ENCODE data around the gene BTN1A1.

Gene BTN1A1, protein sequence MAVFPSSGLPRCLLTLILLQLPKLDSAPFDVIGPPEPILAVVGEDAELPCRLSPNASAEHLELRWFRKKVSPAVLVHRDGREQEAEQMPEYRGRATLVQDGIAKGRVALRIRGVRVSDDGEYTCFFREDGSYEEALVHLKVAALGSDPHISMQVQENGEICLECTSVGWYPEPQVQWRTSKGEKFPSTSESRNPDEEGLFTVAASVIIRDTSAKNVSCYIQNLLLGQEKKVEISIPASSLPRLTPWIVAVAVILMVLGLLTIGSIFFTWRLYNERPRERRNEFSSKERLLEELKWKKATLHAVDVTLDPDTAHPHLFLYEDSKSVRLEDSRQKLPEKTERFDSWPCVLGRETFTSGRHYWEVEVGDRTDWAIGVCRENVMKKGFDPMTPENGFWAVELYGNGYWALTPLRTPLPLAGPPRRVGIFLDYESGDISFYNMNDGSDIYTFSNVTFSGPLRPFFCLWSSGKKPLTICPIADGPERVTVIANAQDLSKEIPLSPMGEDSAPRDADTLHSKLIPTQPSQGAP

DNA sequence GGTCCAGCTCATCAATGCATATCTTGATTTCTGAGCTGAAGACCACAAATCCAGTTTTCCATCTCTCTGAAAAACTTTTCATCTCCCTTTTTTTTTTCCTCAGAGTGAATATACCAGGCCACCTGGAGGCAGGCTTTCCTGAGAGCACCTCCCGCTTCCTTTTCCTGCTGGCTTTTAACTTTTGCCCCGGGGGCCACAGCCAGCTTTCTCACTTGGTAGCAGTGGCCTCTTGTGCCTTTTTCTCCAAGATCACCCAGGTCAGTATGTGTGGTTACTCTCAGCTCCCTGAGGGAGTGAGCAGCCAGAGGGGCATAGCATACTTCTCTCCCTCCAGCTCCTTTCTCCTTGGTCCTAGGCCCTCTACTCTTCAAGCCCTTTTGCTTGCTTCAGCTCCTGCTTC lies at the start of gene BTN1A1:
Gene BTN1A1, plus strand, starts transcription at position 202 of the 400 bp plus-strand sequence. CDS start 984 bp downstream, outside the sequence.
- DNase-seq (ENCODE audit: low read depth, low spot score): no peak
- ChIA-PET CTCF (interaction anchor here (0.7 kb wide), 1 partner anchor 159 kb away, joined by 3 read pairs; no protein-coding TSS in a partner anchor), POLR2A (no interaction called here)
- H3K4me3 ChIP-seq (ENCODE audit: low read depth, low read length): no peak within 1 kb of the TSS
- TF ChIP-seq, protein P1, sequence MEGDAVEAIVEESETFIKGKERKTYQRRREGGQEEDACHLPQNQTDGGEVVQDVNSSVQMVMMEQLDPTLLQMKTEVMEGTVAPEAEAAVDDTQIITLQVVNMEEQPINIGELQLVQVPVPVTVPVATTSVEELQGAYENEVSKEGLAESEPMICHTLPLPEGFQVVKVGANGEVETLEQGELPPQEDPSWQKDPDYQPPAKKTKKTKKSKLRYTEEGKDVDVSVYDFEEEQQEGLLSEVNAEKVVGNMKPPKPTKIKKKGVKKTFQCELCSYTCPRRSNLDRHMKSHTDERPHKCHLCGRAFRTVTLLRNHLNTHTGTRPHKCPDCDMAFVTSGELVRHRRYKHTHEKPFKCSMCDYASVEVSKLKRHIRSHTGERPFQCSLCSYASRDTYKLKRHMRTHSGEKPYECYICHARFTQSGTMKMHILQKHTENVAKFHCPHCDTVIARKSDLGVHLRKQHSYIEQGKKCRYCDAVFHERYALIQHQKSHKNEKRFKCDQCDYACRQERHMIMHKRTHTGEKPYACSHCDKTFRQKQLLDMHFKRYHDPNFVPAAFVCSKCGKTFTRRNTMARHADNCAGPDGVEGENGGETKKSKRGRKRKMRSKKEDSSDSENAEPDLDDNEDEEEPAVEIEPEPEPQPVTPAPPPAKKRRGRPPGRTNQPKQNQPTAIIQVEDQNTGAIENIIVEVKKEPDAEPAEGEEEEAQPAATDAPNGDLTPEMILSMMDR (IDR thresholded peaks at IDR 0.05; ENCODE audit: insufficient read depth, low read length, missing control alignments): no peak

DNA sequence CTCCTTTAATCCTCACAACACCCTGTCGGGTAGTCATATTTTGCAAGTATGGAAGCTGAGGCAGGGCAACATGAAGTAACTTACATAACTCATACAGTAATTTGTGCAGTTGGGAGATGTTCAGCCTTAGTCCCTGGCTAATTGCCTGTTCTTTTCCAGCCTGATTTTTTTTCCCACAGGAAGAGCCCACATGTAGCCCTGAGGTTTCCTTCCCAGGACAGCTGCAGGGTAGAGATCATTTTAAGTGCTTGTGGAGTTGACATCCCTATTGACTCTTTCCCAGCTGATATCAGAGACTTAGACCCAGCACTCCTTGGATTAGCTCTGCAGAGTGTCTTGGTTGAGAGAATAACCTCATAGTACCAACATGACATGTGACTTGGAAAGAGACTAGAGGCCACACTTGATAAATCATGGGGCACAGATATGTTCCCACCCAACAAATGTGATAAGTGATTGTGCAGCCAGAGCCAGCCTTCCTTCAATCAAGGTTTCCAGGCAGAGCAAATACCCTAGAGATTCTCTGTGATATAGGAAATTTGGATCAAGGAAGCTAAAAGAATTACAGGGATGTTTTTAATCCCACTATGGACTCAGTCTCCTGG lies 47.4 kb upstream of the BTN1A1 start:
- ChIA-PET CTCF (no interaction called here), POLR2A (interaction anchor here (1.2 kb wide), 1 partner anchor 9 kb away, joined by 4 read pairs; no protein-coding TSS in a partner anchor)
- DNase-seq (ENCODE audit: low read depth, low spot score): no peak
- H3K4me3 ChIP-seq (ENCODE audit: low read depth, low read length): no peak overlapping the region
- TF ChIP-seq, protein P1 (IDR thresholded peaks at IDR 0.05; ENCODE audit: insufficient read depth, low read length, missing control alignments): no peak

DNA sequence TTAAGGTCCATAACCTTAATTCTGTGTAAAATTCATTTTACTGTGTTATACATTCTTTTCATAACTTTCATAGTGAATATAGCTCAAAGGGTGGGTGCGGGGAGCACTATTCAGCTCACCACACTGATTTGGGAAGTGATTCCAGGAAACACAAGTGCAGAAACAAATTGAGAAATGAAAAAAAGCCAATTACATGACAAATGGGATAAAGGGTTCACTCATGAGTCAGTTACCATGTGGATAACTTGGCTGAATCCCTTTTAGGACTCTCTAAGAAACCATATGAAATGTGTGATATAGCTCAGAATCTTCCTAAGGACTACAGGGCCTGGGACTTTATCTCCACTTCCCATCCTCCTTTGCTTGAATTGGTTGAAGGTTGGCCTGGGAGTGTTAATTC lies 45.5 kb upstream of the BTN1A1 start:
- POLR2A ChIA-PET: interaction anchor here (0.7 kb wide), 1 partner anchor 19 kb away, joined by 4 read pairs; no protein-coding TSS in a partner anchor
- DNase-seq (ENCODE audit: low read depth, low spot score): no peak

DNA sequence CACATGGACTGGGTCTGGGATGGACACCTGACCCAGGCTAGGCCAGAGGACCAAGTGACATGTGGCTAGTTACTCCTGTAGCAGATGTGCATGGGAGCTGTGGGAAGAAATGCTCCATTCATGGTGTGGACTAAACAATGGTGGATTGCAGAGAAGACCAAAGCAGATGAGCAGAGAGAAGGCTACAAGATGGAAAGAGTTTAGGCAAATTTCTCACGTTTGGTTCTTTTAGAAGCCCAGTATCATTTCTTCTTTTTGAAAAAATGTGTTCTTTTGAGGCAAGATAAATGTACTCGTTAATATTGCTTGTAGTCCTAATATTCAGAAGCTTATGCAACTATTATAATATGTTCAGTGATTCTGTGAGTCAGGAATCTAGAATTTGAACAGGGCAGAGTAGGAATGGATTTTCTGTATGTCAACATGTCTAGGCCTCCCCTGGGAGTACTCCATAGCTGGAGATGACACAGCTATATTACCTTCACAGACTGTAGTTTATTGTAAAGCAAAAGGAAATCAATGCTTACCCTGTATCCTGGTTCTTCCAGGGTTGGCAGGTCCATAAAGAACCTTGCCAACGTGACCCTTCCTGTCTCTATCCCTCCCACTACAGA lies 44.6 kb upstream of the BTN1A1 start:
- no peak for DNase-seq (ENCODE audit: low read depth, low spot score)
- H3K4me3 ChIP-seq (ENCODE audit: low read depth, low read length): no peak overlapping the region
- TF ChIP-seq, protein P1 (IDR thresholded peaks at IDR 0.05; ENCODE audit: insufficient read depth, low read length, missing control alignments): no peak
- CTCF ChIA-PET: interaction anchor here (0.9 to 2.3 kb wide), 3 partner anchors 9 to 114 kb away, joined by 3 to 8 read pairs (median 4); no protein-coding TSS in a partner anchor
- POLR2A ChIA-PET: no interaction called here

More for the DNA sequence above, 45.5 kb upstream of the BTN1A1 start:
- no peak overlapping the region for H3K4me3 ChIP-seq (ENCODE audit: low read depth, low read length)
- TF ChIP-seq, protein P1 (IDR thresholded peaks at IDR 0.05; ENCODE audit: insufficient read depth, low read length, missing control alignments): no peak
- CTCF ChIA-PET: interaction anchor here (2.3 kb wide), 1 partner anchor 113 kb away, joined by 8 read pairs; no protein-coding TSS in a partner anchor

DNA sequence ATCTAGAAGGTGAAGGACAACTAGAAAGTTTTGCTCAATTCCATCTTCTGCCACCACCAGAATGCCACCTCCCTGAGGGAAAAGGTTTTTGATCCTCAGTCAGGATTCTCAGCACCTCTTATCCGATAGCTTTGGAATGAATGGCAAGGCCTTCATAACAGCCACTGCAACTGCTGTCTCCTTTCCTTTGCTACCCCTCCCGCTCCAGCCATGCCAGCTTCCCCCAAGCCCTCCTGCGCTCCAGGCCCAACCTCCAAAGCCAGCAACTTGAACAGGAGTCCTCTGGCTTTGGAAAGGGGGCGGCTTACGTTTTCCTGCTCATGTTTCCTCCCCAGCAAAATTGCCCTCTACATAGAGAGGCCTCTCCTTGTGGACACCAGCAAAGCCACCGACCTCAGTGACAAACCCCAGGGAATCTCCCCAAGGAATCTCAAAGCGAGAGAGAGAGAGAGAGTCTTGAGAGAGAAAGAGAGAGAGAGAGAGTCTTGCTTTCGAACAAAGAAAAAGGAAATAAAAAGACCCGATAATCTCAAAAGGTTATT lies 42.8 kb upstream of the BTN1A1 start:
- TF ChIP-seq, protein P1 (IDR thresholded peaks at IDR 0.05; ENCODE audit: insufficient read depth, low read length, missing control alignments): no peak
- ChIA-PET POLR2A (interaction anchor here (1.0 kb wide), 1 partner anchor 15 kb away, joined by 4 read pairs; no protein-coding TSS in a partner anchor), CTCF (no interaction called here)
- peak overlapping the region; percentile 1 for H3K4me3 ChIP-seq (ENCODE audit: low read depth, low read length)
- no peak for DNase-seq (ENCODE audit: low read depth, low spot score)

All from AG04449 (cell line).